DOHH2 (cell line): ENCODE data around the gene RBM20.

Experiments
- CTCF ChIP-seq: fragments of 200-600 bp; sonication (generic); IDR thresholded peaks from one replicate; pipeline ENCODE4 v1.5.1; 2014; ENCODE audit warnings: antibody characterized with exemption, mild to moderate bottlenecking, low read depth, low read length; ENCODE audit not compliant: poor library complexity, severe bottlenecking
- EZH2phosphoT487 ChIP-seq: fragments of 200-600 bp; sonication (generic); IDR thresholded peaks from 2 replicates; pipeline ENCODE4 v1.6.1; 2017; ENCODE audit warnings: borderline replicate concordance, mild to moderate bottlenecking, antibody characterized with exemption, low read length, moderate library complexity, mixed read lengths

GRCh38 chr10:110649347-110650264 is 5.5 kb downstream of the RBM20 start:
- TF ChIP-seq CTCF (no peak), EZH2phosphoT487 (no peak)
